Glomerular endothelial cell (primary cell): ENCODE measurements around the gene RPS15. TPM values are rescaled to one million over a fixed set of nuclear protein-coding genes. Genes with fewer than 3 reads are reported as not detected.

Experiments used
- DNase-seq: peaks from one replicate; pipeline ENCODE4 v3.0.0-alpha.2; 2011; ENCODE audit warnings: low read depth, low spot score; ENCODE audit errors: extremely low read depth
- total RNA-seq: library from RNA; depleted of rRNA; stranded (reverse); fragments of >200 nt; gene quantifications from 2 replicates; pipeline ENCODE4 v1.2.3, GENCODE V29; 2015

Gene RPS15
- total RNA-seq, 1 donor from 2014 or later: 2,523 TPM

DNA sequence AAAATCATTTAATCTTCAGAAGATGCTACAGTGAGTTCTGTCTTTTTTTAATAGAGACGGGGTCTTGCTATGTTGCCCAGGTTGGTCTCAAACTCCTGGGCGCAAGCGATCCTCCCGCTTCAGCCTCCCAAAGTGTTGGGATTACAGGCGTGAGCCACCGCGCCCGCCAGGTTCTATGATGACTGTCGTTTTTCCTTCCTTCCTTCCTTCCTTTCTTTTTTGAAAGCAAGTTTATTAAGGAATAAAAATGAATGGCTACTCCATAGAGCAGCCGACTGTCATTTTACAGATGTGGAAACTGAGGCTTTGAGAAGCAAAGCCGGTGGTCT, 36.3 kb upstream of the RPS15 start:
- no peak for DNase-seq

- DNase-seq: no peak
Measured at GRCh38 chr19:1402411-1403070, 35.7 kb upstream of the RPS15 start.

- peak; percentile 50 for DNase-seq
Measured at GRCh38 chr19:1406774-1407527, 31.2 kb upstream of the RPS15 start.

GRCh38 chr19:1407528-1408299, 30.5 kb upstream of the RPS15 start, which contains the start of gene DAZAP1:
DAZAP1 (plus strand) TSS chr19:1407586; CDS start chr19:1407774, 188 bp downstream.
- DNase-seq: no peak

DNA sequence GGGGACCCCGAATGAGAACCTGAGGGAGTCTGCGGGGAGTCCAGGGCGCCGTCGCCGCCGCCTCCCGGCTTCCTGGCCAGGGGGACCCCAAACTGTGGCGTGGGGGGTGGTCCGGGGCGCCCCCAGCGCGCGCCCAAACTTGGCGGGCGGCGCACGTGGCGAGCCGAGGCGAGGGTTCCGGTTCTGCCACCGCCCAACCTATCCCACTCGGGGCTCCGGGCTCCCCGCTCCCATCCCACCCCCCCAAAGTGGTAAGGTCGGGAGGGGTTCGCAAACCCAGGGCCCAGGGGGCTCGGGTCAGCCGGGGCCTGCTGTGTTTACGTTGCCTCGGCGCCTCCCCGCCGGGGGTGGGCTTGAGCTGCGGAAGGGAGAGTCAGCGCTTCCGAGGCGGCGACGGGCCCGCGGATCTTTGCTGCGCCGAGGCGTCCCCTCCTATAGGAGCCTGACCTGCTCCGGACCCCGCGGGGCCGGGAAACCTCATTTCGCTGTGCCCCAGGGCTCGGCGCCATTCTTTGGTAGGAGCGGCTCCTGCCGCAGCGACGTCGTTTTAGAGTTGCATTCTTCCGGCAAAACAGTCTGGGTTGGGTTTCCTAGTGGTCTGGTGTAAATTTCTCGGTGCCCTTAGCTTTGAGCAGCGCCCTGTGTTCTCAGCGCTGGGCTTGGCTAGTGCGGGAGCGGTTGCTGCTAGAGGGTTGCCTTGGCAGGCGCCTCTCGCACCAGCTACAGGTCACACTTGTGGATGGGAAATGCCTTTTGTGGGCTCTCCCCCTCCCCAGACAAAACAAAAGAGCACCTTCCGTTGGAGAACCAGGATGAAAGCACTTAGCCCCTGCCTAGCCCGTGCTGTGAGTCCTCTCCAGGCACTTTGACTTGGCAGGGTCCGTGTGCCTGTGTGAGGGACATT, 29.6 kb upstream of the RPS15 start:
- no peak for DNase-seq

DNA sequence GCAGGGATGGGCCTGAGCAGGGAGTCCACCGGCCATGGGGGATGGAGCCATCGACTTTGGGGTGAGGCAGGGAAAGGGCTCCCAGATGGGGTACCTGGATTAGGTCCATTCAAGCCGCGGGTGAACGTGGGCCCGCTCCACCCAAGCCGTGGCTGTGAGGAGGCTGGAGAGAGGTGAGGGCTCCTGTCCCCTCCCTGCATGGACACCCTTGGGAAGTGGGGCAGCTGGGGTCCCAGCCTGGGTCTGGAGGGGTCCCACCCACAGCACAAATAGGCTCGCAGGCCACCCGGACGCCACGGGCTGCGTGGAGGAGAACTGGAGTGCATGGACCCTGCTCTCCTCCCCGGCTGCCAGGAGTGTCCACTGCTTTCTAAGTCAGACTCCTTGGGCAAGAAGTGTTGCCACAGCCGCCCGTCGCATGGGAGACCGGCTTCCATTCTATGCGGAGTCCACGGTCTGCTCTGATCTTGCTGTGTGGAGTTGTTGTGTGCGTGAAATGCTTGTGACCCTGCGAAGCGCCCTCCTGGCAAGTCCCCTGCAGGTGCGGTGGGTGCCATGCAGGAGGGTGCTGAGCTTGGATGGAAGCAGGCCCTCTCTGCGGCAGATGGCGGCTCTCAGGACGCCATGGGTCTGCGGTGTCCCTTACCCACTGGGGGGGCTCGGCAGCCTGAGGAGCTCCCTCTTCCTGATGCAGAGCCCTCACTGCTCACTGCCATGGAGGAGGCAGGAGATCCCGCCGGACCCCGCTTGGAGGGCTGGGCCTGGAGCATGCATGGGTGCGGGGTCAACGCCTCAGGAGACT, 28.8 kb upstream of the RPS15 start:
- DNase-seq: no peak

DNA sequence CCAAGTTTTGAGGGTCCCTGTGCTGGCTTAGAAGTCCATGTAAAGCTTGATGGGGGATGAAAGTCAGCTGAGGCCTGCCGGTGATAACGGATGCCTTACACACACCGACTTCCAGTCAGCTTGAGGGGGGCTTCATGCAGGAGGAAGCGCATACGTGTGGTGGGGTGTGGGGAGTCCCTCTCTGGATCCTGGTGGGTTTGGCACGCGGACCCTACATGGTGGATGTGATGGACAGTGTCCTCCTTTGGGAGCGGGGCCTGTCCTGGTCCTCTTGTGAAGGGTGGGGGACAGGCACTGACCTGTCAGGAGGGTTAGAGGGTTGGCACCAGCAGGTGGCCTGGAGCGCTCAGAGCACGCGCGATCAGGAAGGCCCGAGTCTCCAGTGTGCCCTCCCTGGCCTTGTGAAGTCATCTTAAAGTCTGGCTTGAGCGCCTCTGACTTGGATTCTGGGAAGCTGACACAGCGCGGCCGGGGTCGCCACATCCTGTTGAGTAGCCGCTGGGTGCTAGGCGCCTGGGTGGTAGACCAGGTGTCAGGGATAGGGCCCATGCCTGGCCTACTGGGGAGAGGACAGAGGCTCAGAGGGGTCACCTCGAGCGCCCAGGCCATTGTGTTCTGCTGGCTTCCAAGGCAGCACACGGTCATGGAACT, 27.9 kb upstream of the RPS15 start:
- no peak for DNase-seq

GRCh38 chr19:1410789-1411188, 27.4 kb upstream of the RPS15 start:
- DNase-seq: no peak

DNA sequence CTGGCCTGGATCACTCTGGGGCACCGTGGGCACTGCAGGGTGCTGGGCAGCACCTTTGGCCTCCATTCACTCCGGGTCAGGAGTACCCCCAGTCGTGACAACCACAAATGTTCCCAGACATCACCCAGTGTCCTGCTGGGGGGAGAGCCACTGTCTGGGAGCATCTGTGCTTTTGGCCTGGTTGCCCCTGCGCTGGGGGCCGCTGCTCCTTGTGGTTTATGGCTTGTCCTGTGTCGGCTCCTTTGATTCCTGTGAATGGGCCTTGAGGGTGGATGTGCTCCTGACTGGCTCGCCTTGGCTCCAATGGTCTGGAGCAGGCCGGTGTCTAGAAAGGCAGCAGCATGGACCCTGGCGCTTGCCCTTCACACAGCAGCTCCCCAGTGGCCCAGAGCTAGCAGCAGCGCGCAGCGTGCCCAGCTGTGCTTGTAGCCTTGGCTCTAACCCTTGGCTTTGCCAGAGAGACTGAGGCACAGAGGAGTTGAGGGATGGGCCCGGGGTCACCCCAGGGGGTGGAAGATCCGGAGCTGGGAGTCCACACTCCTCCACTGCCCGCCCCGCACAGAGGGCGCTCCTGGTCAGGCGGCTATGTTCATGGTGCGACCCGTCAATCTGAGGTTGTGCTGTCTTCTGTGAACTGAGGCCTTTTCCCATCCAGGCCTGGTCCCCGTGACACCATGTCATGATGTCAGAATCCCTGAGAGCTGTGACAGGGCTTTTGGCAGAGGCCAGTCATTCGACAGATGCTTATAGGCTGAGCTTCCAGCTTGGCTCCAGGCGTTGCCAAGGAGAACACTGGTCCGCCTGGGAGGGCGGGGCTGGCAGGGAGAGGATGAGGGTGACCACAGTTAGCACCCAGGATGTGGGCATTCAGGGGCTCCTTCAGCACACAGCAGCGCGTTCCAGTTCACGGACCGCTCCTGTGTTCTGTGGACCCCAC, 26.7 kb upstream of the RPS15 start:
- no peak for DNase-seq

GRCh38 chr19:1412323-1412923, 25.8 kb upstream of the RPS15 start:
- DNase-seq: no peak

DNA sequence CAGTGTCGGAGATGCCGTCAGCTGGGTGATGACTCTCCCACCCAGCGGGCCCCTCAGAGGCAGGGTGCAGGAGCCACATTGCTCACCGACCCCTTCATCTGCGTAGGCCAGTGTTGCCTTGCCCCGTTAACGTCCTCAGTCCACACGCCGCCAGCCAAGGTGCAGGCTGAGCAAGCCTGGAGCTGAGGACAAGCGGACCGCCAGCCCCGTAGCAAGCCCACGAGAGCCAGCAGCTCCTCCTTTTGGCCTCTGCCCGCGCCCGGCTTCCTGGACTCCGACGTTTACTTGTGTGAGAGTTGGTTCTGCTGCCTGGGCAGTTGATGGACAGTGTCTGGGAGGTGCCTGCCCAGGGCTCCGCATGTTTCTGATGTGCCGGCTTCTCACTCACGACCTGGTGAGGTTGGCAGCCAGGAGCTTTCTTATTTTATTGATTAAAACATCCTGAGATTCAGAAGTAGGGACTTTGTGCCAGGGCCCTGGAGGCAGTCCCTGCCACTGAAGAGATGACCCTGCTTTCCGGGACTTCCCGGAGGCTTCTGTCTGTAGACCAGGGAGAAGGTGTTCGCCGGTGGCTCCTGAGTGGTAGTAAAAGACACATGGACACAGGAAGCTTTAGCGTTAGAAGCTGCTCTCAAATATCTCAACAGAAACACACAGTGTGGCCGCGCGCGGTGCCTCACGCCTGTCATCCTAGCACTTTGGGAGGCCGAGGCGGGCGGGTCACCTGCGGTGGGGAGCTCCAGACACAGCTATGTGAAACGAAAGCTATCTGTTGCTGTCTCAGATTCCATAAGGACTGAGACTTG, 25.0 kb upstream of the RPS15 start:
- no peak for DNase-seq

DNA sequence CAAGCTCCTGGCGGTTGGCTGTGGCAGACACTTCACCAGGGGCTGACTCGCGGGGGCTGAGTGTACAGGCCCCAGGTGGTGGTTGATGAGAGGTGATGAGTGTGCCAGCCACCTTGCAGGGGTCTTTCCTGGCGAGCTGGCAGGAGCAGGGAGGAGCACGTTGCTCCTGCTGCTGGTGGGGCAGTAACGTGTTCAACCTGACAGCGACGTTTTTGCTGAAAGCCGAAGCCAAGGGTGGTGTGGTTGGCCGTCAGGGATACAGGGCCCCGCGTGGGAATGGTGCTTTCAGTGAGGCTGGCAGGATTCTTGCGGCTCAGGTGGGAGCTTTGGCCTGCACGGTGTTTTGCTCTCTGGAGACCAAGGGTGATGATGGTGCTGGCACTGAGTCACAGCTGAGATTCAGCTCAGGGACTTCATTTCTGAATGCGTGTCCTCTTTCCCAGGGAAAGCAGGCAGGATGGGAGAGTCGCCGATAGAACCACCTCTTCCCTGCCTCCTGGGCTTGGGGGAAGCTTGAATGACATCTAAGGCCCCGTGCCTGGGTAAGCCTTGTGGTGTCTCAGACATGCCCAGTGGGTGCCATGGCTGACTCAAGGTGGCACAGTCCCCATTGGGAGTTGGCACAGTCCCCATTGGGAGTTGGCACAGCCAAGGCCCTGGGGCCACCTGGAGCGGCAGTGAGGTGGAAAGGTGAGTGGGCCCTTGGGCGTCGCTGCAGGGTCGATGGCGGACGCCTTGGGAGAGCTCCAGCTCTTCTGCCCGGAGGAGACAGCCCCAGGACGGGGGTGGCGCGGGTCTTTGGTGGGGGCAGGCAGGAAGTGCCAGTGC, 22.0 kb upstream of the RPS15 start:
- DNase-seq: no peak

- DNase-seq: no peak
Measured at GRCh38 chr19:1417145-1417544, 21.1 kb upstream of the RPS15 start.

DNA sequence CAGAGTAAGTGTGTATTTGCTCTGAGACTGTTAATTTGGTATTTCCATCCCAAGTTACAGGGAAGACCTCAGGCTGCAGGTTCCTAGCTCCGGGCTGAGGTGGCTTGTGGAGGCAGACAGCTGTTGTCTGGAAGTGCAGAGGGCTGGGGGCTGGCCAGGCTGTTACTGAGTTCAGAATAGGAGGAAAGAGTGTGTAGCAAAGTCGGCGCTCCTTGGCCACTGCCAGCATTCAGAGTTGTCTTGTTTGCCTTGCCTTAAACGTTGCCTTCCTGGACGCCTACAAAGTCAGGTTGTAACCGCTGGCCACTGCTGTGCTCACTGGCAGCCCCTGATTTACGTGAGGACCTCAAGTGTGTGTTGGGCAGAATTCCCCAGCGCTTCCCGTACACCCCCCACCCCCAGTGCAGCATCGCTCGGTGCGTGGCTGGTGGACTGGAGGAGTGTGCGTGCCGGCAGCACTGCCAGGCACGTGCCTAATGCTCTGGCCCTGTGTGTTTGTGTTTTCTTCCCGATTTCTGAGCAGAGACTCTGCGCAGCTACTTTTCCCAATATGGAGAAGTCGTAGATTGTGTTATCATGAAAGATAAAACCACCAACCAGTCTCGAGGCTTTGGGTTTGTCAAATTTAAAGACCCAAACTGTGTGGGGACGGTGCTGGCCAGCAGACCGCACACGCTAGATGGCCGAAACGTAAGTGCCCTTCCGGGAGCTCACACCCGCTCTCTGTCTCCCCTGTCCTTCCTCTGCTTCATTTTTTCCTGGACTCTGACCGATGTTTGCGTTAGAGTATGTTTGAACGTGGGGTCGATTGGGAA, 20.3 kb upstream of the RPS15 start:
- no peak for DNase-seq

DNA sequence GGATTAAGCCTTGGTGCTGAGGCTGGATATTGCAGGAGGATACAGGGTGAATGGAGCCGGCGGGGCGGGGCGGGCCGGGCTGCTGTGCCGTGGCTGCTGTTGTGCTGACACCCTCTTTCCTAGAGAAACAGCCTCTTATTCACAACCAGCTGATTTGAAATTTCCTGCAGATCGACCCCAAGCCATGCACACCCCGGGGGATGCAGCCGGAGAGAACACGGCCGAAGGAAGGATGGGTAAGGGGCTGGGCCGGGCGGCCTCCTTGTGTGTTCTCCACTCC, 19.8 kb upstream of the RPS15 start:
- DNase-seq: no peak
